Activated effector memory CD4-positive, alpha-beta T cell treated with Interleukin-2 at 50 U/mL for 16 hours (primary cell): Measurements from ENCODE around the gene DNTTIP2.
A peak's percentile ranks its signal among the peaks of the same experiment; 100 is the strongest.
"Not testable (repeated sequence)": the region's sequence is repeated elsewhere in the genome, so short reads cannot be mapped to it uniquely, and the experiment has no call there.

ENCODE experiments used
- DNase-seq: peaks from one replicate; pipeline ENCODE4 v3.0.0-alpha.2; 2020

Gene DNTTIP2

DNA sequence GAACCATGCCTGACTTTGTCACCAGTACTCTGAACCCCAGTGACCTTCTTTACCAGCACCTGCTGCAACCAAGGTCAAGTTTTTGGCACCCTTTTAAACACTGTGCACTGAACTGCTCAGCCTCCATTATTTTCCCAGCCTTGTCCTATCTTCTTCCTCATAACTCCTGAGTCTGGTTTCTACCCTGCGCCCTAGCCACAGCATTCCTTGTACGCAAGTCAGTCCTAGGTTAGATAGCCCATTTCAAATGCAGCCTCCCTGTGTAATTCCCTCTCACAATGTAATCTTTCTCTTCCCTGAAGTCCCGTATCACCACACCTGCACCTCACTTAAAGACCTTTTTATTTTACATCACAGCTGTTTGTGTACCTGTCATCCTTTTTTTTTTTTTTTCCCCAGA, 37.2 kb downstream of the DNTTIP2 start:
- DNase-seq, result no peak

DNA sequence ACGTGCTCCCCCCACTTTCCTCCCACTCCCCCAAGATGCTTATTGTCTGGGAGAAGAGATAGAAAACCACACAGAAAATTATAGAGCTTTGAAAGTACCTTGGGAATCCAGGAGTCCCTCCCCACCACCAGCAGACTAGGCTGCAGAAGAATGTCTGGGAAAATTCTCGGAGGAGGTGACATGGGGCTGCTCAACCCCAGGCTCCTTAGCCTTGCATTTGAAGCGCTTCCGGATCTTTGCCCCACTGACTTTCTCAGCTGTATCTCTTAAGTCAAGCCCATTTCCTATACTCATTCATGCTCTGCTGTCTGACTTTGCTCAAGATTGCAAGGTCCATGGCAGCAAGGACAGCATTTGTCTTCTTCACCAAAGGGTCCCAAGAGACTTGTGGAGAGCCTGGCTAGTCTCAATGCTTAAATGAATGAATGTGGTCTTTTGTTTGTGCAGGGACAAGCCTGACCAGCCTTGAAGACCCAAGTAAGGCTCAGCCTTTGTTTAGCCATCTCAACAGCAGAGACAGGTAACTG, 38.0 kb downstream of the DNTTIP2 start:
- DNase-seq, result no peak

DNA sequence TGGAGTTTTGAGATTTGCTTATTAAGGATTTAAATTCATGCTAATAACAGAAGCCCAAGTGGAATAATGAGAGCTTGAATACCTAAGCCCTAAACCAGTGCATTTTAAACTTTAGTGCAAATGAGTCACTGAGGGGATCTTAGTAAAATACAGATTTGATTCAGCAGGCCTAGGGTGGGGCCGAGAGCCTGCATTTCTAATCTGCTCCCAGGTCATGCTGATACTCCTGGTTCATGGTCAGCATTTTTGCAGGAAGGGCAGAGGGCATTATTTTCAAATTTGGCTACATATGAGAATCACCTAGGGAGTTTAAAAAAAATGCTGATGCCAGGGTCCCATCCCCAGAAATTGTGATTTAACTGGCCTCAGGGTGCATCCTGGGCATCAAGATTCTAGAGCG, 39.3 kb downstream of the DNTTIP2 start:
- no peak for DNase-seq

DNA sequence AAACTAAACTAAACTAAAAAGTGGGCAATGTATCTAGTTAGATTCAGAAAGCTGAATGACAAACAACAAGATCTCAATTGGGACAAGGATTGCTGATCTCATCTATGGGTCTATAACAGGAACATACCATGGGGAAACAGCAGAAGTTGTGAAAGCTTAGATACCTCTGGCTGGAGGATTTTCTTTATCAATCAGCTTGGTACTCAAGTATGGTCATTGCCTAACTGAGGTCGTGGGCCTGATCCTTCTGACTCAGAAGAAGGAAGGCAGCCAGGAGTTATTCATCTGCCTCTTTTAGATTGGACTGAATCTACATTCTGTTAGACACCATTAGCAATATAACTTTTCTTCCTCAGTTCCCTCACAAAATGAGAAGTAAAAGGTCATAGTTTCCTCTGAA, 39.7 kb downstream of the DNTTIP2 start:
- no peak for DNase-seq

DNA sequence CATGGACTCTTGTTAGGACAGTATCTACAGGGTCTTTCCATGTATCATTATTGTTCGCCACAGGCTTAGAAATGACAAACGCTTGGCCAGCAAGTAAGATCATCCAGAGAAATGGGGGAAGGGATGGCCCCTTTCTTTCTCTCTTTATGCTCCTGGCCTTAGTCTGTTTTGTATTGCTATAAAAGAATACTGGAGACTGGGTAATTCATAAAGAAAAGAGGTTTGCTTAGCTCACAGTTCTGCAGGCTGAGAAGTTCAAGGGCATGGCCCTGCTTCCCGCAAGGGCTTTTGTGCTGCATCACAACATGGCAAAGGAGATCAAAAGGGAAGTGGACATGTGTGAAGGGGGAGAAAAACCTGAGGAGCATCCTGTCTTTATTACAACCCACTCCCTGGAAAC, 41.0 kb downstream of the DNTTIP2 start:
- no peak for DNase-seq

DNA sequence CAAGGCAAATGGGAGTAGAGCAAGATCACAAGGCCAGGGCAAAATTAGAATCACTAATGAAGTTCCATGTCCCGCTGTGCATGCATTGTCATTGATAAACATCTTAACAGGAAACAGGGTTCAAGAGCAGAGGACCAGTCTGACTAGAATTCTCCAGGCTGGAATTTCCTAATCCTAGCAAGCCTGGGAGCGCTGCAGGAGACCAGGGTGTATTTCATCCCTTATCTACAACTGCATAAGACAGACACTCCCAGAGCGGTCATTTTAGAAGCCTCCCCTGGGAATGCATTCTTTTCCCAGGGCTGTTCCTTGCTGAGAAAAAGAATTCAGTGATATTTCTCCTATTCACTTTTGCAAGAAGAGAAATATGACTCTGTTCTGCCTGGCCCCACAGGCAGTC, 45.7 kb downstream of the DNTTIP2 start:
- DNase-seq, result not testable (repeated sequence)

DNA sequence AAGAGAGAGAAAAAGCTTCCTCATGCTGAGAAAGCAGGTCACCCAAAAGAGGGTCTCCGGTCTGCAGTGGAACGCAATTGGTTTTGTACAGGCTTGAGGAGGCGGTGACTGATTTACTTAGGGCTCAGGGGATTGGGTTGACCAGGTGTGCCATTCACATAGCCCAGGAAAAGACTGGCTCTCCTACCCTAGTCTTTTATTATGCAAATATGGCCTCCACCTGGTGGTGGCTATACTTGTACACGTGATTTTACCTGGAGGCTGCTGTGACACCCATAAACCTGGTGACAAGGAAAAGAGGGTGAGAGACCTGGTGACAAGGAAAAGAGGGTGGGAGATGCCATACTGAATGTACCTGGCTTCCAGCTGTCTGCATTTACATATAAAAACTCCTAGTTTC, 49.9 kb downstream of the DNTTIP2 start:
- DNase-seq, result no peak

DNA sequence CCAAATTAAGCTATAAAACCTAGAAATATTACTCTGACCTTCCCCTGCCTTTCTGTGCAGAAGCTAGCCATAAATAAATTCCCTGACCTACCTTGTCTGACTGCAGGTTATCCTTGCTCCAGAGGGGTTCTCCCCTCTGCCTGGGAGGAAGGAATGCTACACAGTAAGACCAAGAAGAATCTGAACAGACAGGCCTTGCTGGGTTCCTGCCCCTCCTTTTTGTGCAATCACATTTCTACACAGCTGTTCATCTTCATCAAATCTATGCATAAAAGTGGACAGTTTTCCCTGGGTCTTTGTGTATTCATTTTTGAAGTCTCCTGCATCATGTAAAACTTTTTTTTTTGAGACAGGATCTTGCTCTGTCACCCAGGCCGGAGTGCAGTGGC, 50.6 kb downstream of the DNTTIP2 start:
- no peak for DNase-seq

DNA sequence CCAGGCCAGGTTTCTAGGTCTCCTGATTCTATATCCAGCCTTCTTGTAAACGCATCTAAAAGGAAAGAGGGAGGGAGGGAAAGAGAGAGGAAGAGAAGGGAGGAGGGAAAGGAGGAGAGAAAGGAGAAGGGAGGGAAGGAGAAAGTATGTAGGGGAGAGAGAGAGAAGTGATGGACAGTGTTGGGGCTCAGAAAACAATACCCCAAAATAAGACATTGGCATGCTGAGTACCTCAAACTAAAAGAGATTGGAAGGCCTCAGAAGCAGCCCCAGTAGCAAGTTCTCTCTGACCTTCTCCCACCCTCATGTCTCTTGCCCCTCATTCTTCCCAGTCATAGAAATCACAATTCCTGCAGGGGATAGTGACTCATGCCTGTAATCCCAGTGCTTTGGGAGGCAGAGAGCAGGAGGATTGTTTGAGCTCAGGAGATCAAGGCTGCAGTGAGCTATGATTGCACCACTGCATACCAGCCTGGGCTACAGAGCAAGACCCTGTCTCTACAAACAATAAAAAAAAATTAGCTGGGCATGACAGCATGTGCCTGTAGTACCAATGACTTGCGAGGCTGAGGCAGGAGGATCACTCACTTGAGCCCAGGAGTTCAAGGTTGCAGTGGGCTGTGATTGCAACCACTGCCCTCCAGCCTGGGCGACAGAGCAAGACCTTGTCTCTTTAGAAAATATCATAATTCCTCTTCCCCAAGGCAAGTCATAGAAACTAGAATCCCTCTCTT, 51.2 kb downstream of the DNTTIP2 start:
- DNase-seq, result no peak

DNA sequence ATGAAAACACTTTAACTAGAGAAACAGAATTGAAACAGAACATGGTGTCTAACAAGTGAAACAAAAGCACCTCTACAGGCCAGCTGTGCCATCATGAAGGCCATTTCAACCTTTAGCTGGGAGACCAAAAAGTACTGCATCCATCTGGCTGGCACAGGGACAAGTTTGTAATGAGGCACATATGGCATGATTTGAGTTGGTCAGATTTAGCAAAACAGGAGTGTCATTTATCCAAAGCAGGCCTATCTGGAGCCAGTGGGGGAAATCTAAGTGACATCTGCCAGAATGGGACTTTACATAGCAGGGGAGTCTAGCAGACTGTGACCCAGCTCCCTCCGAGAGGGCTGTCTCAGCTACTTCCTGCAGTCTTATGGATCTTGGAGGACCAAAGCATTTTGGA, 51.9 kb downstream of the DNTTIP2 start:
- no peak for DNase-seq

DNA sequence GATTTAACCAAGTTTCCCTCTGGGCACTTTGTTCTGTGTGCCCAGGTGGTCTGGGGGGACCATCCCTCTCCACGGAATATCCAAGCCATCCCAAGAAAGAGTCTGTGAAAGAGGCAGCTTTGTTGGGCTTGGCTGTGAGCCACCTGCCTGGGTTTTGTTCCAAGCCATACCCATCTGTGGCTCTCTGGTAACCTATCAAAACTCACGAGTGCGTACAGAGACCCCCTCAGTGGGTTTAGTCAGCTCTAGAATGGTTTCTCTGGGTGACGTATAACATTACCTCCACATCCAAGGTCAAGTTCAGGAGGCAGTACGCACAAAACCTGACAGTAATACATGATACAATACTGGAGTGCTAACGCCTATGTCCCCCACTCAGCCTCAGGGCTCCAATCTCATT, 54.2 kb downstream of the DNTTIP2 start:
- no peak for DNase-seq

DNA sequence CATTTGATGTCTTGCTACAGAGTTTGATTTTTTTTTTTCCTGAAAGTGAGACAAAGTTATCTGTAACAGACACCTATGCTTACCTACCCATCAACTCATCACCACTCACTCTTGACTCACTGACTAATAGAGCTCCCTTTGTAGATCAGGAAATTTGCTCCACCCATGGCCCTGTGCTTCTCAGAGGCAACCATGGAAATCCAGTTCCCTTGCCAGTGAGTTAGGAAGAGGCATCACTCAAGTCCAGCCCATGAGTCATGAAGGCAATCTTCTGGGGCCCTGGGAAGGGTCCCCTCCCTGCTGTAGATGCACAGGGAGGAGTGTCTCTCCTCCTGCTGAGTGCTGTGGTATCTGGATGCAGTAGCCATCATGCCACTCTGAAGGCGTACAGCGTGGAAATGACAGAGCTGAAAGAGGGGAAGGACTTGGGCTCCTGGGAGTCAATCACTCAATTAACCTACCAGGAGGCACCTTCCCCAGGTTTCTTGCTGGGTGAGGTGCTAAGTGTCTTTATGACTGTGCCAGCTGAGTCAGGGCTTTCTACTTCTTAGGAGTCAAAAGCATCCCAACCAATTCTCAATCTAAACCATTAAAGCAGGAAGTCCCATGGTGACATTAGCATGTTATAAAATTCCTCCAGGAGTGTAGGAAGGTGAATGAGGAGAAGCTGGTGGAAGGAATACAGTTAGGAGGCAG, 56.1 kb downstream of the DNTTIP2 start:
- DNase-seq, result no peak

DNA sequence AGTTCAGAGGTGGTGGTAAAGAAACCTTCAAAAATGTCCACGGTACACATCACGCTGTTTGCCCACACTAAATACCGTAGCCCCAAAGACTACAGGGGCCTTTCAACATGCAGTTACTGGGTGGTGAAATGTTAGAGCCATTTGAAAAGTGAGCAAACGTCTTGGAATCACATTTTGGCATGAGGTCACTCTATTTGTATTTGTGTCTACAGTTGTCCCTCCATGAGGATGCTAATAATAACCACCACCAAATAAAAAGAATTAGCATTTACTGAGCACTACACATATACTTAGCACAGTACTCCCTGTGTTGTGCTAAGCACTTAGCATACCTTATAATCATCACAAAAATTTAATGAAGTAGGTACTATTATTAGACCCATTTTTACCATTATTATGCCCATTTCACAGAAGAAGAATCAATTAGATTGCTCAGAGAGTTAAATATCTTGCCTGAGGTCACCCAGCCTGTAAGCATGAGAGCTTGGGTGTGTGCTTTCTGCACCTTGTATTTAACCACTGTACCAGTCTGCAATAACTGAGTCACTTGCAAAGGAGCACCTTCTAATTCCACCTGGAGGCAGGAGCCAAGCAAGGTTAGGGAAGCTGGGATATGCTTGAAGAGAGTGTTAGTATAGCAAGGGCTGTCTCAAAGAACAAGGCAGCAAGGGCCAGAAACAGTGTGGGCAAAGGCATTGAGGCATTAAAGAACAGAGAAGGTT, 57.4 kb downstream of the DNTTIP2 start:
- DNase-seq, result no peak

DNA sequence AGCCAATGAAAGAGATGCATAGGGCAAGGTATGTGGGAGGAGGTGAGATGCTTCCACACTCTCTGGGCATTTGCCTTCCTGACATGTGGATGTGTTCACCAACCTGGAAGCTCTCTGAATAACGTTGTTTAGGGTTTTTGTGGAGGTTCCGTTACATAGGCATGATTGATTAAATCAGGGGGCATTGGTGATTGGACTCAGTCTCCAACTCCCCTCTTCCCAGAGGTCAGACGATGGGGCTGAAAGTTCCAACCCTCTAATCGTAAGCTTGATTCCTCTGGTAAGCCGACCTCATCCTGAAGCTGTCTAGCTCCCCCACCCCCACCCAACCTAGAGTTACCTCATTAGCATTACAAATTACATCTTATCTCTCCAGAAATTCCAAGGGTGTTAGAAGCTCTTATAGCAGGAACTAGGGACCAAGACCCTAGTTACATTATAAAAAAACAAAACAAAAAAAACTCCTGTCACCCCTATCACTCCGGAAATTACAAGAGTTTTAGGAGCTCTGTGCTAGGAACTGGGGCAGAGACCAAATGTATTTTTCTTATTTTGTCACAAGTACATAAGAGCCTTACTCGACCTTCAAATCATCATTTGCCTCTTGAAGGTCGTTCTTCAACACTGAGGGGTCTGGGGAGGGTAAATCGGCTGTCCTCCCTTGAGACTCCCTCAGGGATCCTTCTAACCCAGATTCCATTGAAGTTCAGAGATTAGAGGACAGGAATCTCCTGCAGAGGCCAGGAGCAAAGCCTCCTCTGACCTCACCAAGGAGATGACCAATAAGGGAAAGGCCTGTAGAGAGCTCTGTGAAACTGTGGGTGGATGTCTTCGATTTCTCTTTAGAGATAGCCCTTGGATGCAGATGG, 58.2 kb downstream of the DNTTIP2 start:
- DNase-seq, result no peak

DNA sequence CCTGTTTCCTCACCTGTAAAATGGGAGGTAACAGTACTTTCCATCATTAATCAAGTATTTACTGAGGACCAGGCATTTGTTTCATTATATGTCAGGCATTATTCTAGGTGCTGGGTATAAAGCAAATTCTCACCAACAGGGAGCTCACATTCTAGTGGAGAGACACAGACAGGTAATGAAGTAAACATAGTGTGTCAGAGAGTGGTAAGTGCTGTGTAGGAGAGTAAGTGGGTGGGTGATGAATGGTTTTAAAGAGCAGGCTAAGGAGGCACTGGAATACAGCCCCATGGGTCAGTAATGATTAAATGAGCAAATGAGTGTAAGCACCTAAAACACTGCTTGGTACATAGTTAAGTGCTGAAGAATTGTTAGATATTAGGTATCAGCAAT, 60.4 kb downstream of the DNTTIP2 start:
- no peak for DNase-seq

DNA sequence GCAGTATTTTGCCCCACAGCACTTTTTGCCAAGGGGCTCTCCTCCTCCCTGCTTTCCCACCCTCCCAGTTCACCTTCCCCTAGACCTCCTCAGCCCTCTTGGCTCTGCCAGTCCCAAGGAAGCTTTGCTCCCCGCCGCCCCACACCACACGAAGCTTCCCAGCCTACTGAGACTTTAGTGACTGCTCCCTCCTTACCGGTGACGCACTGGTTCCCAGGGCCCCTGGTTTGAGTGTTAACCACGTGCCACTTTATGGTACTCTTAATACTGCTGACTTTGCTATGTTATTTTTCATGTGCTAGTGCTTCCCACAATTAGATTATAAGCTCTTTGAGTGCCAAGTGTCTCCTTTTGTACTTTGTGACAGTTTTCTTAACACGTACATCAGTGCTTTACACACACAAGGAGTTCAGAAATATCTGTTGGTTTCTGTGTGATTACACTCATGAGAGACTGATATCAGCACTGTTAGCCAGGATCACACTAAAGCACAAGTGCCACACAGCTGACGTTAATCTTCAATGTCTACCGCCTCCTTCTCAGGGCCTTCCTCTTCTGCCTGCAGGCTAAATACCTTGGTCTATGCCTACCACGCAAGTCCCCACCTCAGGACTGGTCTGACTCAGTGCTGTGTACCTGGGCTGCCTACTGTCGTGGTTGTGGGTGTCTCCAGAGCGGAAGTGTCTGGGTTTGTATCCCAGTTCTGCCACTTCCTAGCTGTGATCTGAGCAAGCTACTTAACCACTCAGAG, 61.0 kb downstream of the DNTTIP2 start:
- peak; percentile 40 for DNase-seq

DNA sequence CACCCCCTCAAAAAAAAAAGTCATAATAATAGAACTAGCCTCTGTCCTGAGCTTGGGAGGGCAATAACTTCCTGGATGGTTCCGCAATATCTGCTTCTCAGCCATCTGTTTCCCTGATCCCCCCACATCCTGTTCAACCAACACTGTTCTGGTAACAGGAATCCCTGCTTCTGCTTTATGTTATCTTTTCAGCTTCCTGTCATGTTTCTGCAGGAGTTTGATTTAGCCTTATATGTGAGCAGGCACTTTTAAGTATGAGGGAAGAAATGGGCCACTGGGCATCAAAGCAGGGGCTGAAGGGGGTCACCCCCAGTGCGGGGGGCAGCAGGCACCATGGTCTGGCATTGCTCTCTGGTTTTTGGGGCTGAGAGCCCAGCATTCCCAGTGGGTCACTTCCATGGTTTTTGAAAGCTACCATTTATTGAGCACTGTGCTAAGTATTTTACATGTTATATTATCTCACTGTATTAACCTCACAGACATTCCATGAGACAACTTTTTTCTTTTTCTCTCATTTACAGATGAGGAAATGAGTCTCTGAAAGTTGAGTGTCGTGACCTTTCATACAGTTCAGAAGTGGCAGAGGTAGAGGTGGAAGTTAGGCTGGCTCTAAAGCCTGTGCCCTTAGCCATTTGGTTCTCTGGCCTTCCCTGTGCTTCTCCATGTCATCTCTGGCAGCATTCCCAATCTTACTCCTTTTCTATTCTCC, 61.9 kb downstream of the DNTTIP2 start:
- no peak for DNase-seq
